GM21737 (cell line): ENCODE results near the gene SERPINH1.

Experiments
- ATAC-seq: cut with Tn5 transposase; IDR thresholded peaks from one replicate; pipeline ENCODE4 v1.9.1; 2021; ENCODE audit warnings: mild to moderate bottlenecking, moderate library complexity; ENCODE audit not compliant: unreplicated experiment

SERPINH1 gene

DNA sequence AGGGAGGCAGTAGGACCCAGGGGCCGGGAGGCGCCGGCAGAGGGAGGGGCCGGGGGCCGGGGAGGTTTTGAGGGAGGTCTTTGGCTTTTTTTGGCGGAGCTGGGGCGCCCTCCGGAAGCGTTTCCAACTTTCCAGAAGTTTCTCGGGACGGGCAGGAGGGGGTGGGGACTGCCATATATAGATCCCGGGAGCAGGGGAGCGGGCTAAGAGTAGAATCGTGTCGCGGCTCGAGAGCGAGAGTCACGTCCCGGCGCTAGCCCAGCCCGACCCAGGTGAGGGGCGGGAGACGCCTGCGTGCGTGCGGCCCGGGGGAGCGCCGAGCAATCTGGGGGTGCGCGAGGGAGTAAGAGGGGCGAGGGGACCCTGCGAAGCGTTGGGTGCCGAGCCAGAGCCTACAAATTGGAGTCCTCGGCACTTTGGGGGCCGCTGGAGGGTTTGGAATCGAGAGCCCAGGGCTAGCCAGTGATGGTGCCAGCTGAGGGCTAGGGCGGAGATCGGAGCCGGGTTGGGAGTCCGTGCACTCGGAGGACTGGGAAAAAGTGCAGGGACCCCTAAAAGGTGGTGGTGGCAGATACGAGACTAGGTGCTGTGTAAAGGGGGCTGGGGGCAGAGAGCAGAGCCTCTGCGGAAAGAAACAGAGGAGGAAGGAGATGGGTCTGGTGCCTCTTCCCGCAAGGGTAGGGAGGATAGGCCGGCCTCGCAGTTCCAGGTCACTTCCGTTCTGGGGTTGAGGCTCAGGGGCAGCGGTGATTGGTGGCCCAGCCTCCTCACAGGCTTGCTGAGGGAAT, at the start of gene SERPINH1:
Gene SERPINH1, plus strand, starts transcription at position 206 of the 788 bp plus-strand sequence. CDS start 4,097 bp downstream, outside the sequence.
- peak; percentile 83 for ATAC-seq

DNA sequence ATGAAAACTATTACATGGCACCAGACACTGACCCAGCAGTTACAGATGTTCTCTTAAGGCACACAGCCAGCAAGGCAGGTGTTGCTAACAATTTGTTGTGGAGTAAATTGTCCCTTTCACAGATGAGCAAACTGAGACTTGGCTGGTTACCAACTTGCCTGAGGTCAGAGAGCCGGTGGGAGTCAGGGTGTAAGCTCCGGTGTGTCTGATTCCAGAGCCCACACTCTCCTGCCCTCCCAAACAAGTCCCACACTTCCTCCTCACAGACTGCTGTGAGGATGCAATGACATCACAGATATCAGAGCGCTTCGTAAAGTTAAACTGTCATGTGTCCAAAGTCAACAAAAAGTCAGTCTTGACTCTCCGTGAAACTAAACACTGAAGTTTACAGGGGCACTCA, 48.8 kb upstream of the SERPINH1 start:
- no peak for ATAC-seq

DNA sequence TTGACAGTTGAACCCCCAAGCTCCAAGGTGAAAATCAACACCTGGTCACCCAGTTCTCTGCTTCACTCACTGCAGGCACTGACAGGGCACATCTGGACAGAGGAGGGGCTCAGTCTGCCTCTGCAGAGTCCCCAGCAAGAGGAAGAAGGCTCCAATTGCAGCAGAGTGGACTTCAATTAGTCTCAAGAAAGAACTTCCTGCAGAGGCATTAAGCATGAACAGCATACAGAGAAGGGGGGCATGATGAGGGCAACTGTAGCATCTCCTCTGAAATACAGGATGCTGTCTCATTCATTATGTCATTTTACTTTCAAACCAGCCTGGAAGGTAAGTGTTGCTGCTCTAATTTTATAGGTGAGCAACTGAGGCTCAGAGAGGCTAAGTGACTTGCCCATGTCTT, 47.5 kb upstream of the SERPINH1 start:
- no peak for ATAC-seq

GRCh38 chr11:75516140-75516539, 45.9 kb upstream of the SERPINH1 start:
- no peak for ATAC-seq

DNA sequence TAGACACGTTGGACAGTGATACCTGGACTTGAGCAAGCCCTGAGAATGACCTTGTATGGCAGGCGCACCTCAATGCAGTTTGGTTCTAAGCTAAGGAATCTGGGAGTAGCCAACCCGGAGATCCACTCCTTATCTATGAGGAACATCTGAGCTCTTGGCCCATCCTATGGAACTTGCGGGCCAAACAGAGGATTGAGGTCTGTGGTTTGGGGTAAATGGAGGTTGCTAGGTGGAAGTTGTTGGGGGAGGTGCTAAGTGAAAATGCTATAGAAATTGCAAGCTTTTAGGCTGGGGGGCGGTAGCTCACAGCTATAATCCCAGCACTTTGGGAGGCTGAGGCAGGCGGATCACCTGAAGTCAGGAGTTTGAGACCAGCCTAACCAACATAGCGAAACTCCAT, 45.2 kb upstream of the SERPINH1 start:
- no peak for ATAC-seq

DNA sequence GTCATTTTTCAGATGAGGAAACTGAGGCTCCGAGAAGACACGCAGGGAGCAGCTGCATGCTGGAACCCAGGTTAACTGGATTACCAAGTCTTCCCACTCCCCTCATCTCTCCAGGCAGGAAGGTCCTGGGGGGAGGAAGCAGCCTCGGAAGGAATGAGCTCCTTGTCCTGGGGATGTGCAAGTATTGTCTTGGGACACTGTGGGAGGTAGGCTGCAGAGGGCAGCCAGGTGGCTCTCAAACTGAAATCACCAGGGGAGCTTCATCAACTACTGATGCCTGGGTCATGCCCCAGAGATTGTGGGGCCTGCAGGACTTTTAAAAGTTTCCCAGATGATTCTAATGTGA, 43.9 kb upstream of the SERPINH1 start:
- ATAC-seq = no peak

GRCh38 chr11:75518771-75519653, 43.0 kb upstream of the SERPINH1 start:
- ATAC-seq = no peak

GRCh38 chr11:75520688-75521087, 41.4 kb upstream of the SERPINH1 start:
- ATAC-seq = no peak

GRCh38 chr11:75522286-75523044, 39.6 kb upstream of the SERPINH1 start:
- no peak for ATAC-seq

DNA sequence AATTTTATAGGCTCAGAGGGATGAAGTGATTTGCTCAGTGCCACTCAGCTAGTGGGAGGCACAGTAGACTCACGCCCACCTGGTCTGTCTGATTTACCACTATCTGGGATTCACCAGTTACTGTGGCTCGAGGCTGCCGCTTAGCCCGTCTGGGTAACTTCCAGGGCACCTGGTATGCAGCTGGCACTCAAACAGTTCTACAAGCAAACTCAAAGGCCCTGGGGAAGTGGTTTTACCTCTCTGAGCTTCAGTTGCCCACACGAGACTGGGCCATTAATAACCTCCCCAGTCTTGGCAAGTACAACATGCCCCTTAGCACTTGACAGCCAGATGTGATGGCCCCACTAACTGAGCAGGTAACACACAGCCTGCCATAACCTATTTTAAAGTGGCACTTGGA, 38.9 kb upstream of the SERPINH1 start:
- ATAC-seq = no peak

GRCh38 chr11:75523811-75524664, 38.0 kb upstream of the SERPINH1 start:
- no peak for ATAC-seq

DNA sequence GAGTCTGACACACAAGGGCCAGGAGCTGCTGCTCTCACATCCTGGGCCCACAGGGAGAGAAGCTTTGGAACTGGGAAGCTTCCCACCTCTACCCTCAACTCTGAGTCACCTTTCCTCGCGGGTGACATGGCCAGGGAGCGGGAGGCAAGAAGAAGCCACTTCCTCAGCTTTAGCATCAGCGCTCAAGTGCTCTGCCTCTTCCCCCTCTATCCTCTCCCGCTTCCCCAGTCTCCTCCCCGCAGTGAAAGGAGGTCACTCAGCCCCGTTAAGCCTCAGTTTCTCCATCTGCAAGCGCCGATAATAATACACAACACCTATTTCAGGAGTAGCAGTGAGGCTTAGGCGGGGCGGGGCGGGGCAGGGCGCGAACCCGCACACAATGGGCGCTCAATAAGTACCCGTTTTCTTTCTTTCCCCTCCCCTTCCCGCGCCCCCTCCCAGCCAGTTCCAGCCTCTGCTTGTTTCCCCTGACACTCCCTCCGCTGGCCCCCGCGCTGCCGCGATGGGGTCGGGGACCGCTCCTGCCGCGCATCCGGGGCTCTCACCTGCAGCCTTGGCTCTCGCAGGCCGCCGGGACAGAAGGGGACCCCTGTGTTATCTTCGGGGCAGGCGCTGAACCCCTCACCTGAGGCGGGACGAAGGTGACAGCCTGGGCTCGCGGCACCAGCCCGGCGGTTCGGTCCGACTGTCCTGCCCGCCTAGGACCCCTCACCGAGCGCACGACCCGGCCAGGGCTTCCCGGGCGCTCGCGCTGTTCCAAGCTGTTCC, 37.2 kb upstream of the SERPINH1 start:
- no peak for ATAC-seq

DNA sequence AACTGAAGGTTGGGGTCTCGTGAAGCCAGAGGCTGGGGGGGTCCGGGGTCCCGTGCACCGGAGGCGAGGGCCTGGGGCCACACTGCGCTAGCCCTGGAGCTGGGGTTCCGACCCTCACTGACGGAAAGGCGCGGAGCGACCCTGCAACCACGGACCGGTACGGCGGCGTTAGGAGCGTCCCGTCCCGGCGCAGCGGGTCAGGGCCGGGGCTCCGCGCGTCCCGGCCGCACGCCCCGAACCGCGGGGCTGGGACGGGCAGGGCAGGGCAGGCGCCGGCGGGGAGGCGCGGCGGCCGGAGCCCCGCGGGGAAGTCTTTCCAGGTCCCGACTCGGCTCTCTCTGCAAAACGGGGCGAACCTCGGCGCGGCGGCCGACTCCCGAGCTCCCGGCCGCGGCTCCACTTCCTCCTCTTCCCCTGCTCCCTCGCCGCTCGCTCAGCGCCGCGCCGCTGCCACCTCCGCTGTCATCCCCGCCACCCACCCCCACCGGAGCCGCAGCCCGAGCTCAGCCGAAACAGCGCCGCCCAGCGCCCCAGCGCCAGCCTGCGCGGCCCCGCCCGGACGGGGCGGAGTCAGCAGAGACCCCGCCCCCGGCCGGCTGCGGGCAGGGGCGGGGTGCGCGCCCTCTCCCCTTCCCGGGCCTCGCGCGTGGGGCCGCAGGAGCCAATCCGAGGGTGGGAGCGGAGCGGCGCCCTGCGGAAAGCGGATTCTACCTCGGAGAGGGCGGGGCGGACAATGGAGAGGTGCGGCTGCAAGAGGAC, 36.4 kb upstream of the SERPINH1 start, which contains the start of gene GDPD5:
Gene GDPD5, minus strand, starts transcription at position 509 of the 759 bp plus-strand sequence. CDS start 48,206 bp downstream, outside the sequence.
- ATAC-seq = peak; percentile 59

DNA sequence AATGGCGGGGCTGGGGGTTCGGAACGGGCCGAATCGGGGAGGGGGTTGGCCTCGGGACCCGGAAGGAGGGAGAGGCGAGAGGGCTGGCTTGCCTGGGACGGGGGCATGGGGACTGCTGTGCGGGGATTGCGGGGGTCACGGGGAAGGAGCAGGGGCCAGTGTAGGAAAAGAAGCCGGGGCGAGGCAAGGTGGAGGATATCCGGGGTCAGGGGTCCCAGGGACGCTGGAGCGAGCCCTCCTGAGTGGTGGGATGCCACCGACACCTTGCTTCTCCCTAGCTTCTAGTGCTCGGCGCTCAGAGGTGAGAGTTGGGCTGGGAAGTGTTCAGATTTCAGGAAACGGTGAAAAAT, 35.9 kb upstream of the SERPINH1 start:
- ATAC-seq = no peak

- no peak for ATAC-seq
Observed at GRCh38 chr11:75527130-75527529, 34.9 kb upstream of the SERPINH1 start.

DNA sequence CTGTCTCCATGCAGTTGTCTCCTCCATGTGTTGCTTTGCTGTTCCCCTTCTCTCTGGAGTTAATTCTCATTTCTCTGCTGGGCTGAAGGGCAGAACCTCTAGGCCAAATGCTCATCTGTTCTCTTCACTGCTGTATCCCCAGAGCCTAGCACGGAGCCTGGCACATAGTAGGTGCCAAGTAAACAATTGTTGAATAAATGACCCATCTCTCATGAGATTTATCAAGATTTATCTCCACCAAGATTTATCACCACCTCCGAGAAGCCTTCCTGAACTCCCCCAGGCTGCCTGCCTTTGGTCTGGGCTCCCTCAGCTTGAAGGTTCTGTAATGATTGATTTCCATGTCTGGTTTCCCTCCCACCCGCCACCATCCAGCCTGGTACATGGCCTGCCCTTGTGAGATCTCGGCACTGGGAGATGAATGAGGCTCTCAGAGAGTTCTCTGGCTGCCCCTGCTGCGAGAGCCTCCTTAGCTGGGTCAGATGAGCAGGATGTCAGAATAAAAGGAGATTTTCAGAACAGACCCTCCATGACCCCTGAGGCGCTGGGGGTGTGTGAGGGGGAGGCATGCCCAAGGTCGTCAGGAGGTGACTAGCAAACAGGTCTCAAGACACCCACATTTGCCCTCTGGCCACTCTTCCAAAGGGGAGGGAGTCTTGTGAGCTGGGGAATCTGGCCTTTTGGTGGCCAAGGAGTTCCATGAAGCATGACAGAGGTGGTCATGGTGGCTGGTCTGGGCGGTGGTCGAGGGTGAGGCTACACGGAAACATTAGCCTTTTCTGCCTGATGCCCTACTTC, 33.9 kb upstream of the SERPINH1 start:
- no peak for ATAC-seq

DNA sequence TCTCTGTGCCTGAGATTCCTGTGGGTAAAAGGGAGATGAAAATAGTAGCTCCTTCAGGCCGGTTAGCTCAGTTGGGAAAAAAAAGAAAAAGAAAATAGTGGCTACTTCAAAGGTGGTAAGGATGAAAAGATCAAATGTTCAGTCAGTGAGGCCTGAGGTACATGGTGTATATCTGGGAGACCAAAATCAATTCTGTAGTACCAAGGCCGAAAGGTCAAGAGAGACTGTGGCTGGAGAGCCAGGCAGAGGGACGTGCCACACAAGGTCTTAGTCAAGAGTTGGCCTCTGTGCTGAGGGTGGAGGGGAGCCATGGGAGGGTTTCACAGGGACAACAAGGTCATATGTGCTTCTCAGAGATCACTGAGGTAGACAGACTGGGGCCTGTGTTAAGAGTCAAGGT, 31.5 kb upstream of the SERPINH1 start:
- no peak for ATAC-seq

- ATAC-seq = no peak
Observed at GRCh38 chr11:75531325-75531724, 30.7 kb upstream of the SERPINH1 start.
